DND-41 (cell line): ENCODE data around the gene GTF2IRD1.

Source experiments
- CTCF ChIP-seq: IDR thresholded peaks from 2 replicates; pipeline ENCODE4 v1.5.1; 2012; ENCODE audit warnings: borderline replicate concordance, low read length, moderate library complexity, mild to moderate bottlenecking; ENCODE audit not compliant: poor library complexity, severe bottlenecking; ENCODE audit errors: extremely low read depth
- EZH2 ChIP-seq: IDR thresholded peaks from 3 replicates; pipeline ENCODE4 v1.6.1; 2012; ENCODE audit warnings: borderline replicate concordance, low read depth, mild to moderate bottlenecking, moderate library complexity, low read length, inconsistent platforms; ENCODE audit not compliant: severe bottlenecking

DNA sequence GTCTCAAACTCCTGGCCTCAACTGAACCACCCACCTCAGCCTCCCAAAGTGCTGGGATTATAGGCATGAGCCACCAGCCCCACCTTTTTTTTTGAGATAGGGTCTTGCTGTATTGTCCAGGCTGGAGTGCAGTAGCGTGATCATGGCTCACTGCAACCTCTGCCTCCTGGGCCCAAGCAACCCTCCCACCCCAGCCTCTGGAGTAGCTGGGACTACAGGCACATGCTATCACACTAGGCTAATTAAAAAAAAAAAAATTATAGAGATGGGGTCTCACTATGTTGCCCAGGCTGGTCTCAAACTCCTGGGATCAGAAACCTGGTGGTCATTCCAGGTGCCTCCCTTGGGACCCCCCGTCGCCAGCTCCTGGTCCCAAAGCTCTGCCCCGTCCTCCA, 25.0 kb downstream of the GTF2IRD1 start:
- TF ChIP-seq CTCF (no peak), EZH2 (no peak)
